ENCODE measurements around the gene ANXA4.
"Not testable (repeated sequence)": the region's sequence is repeated elsewhere in the genome, so short reads cannot be mapped to it uniquely, and the experiment has no call there.

The ANXA4 gene

GRCh38 chr2:69768789-69769188 lies 26.9 kb downstream of the ANXA4 start:
- H3K4me3 ChIP-seq (ENCODE audit: low read depth, low read length): no peak overlapping the region
- DNase-seq (ENCODE audit: low read depth): no peak
- TF ChIP-seq CTCF (IDR thresholded peaks at IDR 0.05; ENCODE audit: control insufficient read depth, extremely low read depth, insufficient read depth): no peak

- no peak for DNase-seq (ENCODE audit: low read depth)
- TF ChIP-seq CTCF (IDR thresholded peaks at IDR 0.05; ENCODE audit: control insufficient read depth, extremely low read depth, insufficient read depth): no peak
- H3K4me3 ChIP-seq (ENCODE audit: low read depth, low read length): no peak overlapping the region
These were observed 27.3 kb downstream of the ANXA4 start for GRCh38 chr2:69769272-69769671.

GRCh38 chr2:69770193-69770702 lies 28.3 kb downstream of the ANXA4 start:
- DNase-seq (ENCODE audit: low read depth): no peak
- H3K4me3 ChIP-seq (ENCODE audit: low read depth, low read length): no peak overlapping the region
- no peak for TF ChIP-seq CTCF (IDR thresholded peaks at IDR 0.05; ENCODE audit: control insufficient read depth, extremely low read depth, insufficient read depth)

- no peak for TF ChIP-seq CTCF (IDR thresholded peaks at IDR 0.05; ENCODE audit: control insufficient read depth, extremely low read depth, insufficient read depth)
- H3K4me3 ChIP-seq (ENCODE audit: low read depth, low read length): no peak overlapping the region
- DNase-seq (ENCODE audit: low read depth): no peak
These were observed 28.8 kb downstream of the ANXA4 start for GRCh38 chr2:69770747-69771146.

GRCh38 chr2:69771461-69771860 lies 29.5 kb downstream of the ANXA4 start:
- no peak overlapping the region for H3K4me3 ChIP-seq (ENCODE audit: low read depth, low read length)
- no peak for DNase-seq (ENCODE audit: low read depth)
- TF ChIP-seq CTCF (IDR thresholded peaks at IDR 0.05; ENCODE audit: control insufficient read depth, extremely low read depth, insufficient read depth): no peak

GRCh38 chr2:69773206-69773605 lies 31.3 kb downstream of the ANXA4 start:
- DNase-seq (ENCODE audit: low read depth): no peak
- H3K4me3 ChIP-seq (ENCODE audit: low read depth, low read length): no peak overlapping the region
- TF ChIP-seq CTCF (IDR thresholded peaks at IDR 0.05; ENCODE audit: control insufficient read depth, extremely low read depth, insufficient read depth): no peak

GRCh38 chr2:69774258-69774983 lies 32.5 kb downstream of the ANXA4 start:
- DNase-seq (ENCODE audit: low read depth); H3K4me3 ChIP-seq (ENCODE audit: low read depth, low read length): not testable (repeated sequence)
